Measurements from ENCODE around the gene CXCL8.

- no peak for TF ChIP-seq BCLAF1 (IDR thresholded peaks at IDR 0.05; ENCODE audit: borderline replicate concordance in 1 of 2, control insufficient read depth in 1 of 2, low read depth in 2 of 2, low read length in 1 of 2)
- no peak for TF ChIP-seq EGR1 (conservative IDR thresholded peaks at IDR 0.05)
- no peak for TF ChIP-seq MTA1 (IDR thresholded peaks at IDR 0.05; ENCODE audit: borderline replicate concordance)
Measured at GRCh38 chr4:73762409-73762808, 22.0 kb downstream of the CXCL8 start.
